Nephron (organoid): Measurements from ENCODE around the gene ZHX3.

Experiments used
- H3K27ac Mint-ChIP-seq, 3 experiments: 2 replicates each; pipeline ENCODE4 v1.8.0; 2020; ENCODE audit warnings: mixed read lengths in 3 of 3, mild to moderate bottlenecking in 2 of 3, moderate library complexity in 1 of 3
- H3K27me3 Mint-ChIP-seq: 2 replicates; pipeline ENCODE4 v1.8.0; 2021; ENCODE audit warnings: low read depth, mild to moderate bottlenecking, moderate library complexity, mixed read lengths
- H3K36me3 Mint-ChIP-seq: 2 replicates; pipeline ENCODE4 v1.8.0; 2020; ENCODE audit warnings: low read depth, mixed read lengths
- H3K4me1 Mint-ChIP-seq: 2 replicates; pipeline ENCODE4 v1.8.0; 2020; ENCODE audit warnings: mixed read lengths
- H3K4me3 Mint-ChIP-seq, 3 experiments: 2 replicates each; pipeline ENCODE4 v1.8.0; 2020; ENCODE audit warnings: mild to moderate bottlenecking in 3 of 3, mixed read lengths in 3 of 3, moderate library complexity in 2 of 3
- H3K9me3 Mint-ChIP-seq: 2 replicates; pipeline ENCODE4 v1.8.0; 2020; ENCODE audit warnings: mixed read lengths
- TF ChIP-seq, protein P1 (sequence below), 3 experiments: fragments of 200-600 bp; sonication (generic); IDR thresholded peaks; one replicate each; pipeline ENCODE4 v1.5.0; 2021; ENCODE audit warnings: antibody characterized with exemption in 3 of 3; ENCODE audit not compliant: unreplicated experiment in 3 of 3

Gene ZHX3

DNA sequence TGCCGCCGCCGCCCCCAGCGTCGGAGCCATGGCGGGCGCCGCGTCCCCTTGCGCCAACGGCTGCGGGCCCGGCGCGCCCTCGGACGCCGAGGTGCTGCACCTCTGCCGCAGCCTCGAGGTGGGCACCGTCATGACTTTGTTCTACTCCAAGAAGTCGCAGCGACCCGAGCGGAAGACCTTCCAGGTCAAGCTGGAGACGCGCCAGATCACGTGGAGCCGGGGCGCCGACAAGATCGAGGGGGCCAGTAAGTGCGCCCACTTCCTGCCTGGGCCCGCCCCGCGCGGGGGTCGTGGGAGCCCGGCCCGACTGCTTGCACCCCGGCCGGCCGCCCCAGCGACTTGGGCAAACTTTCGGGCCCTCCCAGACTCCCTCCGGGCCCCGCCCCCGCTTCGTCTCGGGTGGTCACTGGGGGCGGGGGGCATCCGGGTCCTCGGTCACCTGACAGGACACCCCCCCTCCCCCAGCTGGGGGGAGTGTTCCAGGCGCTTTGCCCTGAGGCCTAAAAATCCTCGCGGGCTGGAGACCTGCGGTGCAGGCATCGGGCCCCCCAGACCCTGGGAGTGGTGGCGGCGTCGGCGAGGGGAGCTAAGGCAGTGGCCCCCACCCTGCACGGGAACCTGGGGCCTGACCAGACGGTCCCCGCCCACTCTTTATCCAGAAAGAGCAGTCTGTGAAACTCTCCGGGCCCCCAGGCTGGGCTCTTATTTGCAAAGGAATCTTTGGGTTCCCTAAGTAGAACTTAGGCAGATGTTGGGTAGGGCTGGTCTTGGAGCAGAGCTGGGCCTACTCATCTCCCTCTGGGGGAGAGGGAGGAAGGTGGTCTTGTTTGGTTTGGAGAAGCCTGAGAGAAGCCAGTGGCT, 179.7 kb downstream of the ZHX3 start:
- peaks cover 66% of the 10 kb centered on the region for H3K4me1 Mint-ChIP-seq
- H3K27ac Mint-ChIP-seq, result peak overlapping the region; percentile 95 to 97 (median 95)
- peaks cover 21% of the 10 kb centered on the region for H3K36me3 Mint-ChIP-seq
- H3K27me3 Mint-ChIP-seq, result no peaks in the 10 kb centered on the region
- TF ChIP-seq, protein P1, sequence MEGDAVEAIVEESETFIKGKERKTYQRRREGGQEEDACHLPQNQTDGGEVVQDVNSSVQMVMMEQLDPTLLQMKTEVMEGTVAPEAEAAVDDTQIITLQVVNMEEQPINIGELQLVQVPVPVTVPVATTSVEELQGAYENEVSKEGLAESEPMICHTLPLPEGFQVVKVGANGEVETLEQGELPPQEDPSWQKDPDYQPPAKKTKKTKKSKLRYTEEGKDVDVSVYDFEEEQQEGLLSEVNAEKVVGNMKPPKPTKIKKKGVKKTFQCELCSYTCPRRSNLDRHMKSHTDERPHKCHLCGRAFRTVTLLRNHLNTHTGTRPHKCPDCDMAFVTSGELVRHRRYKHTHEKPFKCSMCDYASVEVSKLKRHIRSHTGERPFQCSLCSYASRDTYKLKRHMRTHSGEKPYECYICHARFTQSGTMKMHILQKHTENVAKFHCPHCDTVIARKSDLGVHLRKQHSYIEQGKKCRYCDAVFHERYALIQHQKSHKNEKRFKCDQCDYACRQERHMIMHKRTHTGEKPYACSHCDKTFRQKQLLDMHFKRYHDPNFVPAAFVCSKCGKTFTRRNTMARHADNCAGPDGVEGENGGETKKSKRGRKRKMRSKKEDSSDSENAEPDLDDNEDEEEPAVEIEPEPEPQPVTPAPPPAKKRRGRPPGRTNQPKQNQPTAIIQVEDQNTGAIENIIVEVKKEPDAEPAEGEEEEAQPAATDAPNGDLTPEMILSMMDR (IDR thresholded peaks at IDR 0.05; ENCODE audit: unreplicated experiment in 3 of 3), result no peak
- no peaks in the 10 kb centered on the region for H3K9me3 Mint-ChIP-seq
- H3K4me3 Mint-ChIP-seq, result peak overlapping the region; percentile 85 to 96 (median 89)

GRCh38 chr20:41136680-41137613, 180.6 kb downstream of the ZHX3 start, which contains the start of gene PLCG1:
TSS of gene PLCG1 (plus strand) at chr20:41137543. CDS start at chr20:41137642, 99 bp downstream.
- H3K27me3 Mint-ChIP-seq, result no peaks in the 10 kb centered on the region
- TF ChIP-seq, protein P1 (IDR thresholded peaks at IDR 0.05; ENCODE audit: unreplicated experiment in 3 of 3), result no peak
- H3K27ac Mint-ChIP-seq, result peak within 1 kb of the TSS; percentile 98 to 100 (median 99)
- peaks cover 57% of the 10 kb centered on the region for H3K4me1 Mint-ChIP-seq
- no peaks in the 10 kb centered on the region for H3K9me3 Mint-ChIP-seq
- peaks cover 21% of the 10 kb centered on the region for H3K36me3 Mint-ChIP-seq
- peak within 1 kb of the TSS; percentile 91 to 96 (median 94) for H3K4me3 Mint-ChIP-seq

GRCh38 chr20:41135888-41136679, 181.4 kb downstream of the ZHX3 start:
- peak overlapping the region; percentile 98 to 100 (median 99) for H3K27ac Mint-ChIP-seq
- peaks cover 27% of the 10 kb centered on the region for H3K36me3 Mint-ChIP-seq
- no peaks in the 10 kb centered on the region for H3K9me3 Mint-ChIP-seq
- TF ChIP-seq, protein P1 (IDR thresholded peaks at IDR 0.05; ENCODE audit: unreplicated experiment in 3 of 3), result no peak
- no peaks in the 10 kb centered on the region for H3K27me3 Mint-ChIP-seq
- peak overlapping the region; percentile 91 to 96 (median 94) for H3K4me3 Mint-ChIP-seq
- peaks cover 48% of the 10 kb centered on the region for H3K4me1 Mint-ChIP-seq

GRCh38 chr20:41135187-41135887, 182.2 kb downstream of the ZHX3 start:
- peaks cover 41% of the 10 kb centered on the region for H3K4me1 Mint-ChIP-seq
- no peaks in the 10 kb centered on the region for H3K27me3 Mint-ChIP-seq
- H3K9me3 Mint-ChIP-seq, result no peaks in the 10 kb centered on the region

More at GRCh38 chr20:41135187-41135887, 182.2 kb downstream of the ZHX3 start:
- H3K36me3 Mint-ChIP-seq, result peaks cover 24% of the 10 kb centered on the region
- peak overlapping the region; percentile 98 to 100 (median 99) for H3K27ac Mint-ChIP-seq
- TF ChIP-seq, protein P1 (IDR thresholded peaks at IDR 0.05; ENCODE audit: unreplicated experiment in 3 of 3), result peak; percentile 30 to 55 (median 47)
- peak overlapping the region; percentile 91 to 96 (median 94) for H3K4me3 Mint-ChIP-seq
